Smooth muscle cell of the umbilical artery (primary cell): ENCODE data around the gene FITM2. TPM values are rescaled to one million over a fixed set of nuclear protein-coding genes. Genes with fewer than 3 reads are reported as not detected.

ENCODE experiments used
- total RNA-seq: library from RNA; depleted of rRNA; stranded (reverse); fragments of >200 nt; gene quantifications from 2 replicates; pipeline ENCODE4 v1.2.3, GENCODE V29; 2014

Gene FITM2
- total RNA-seq: 6.5 and 9.6 TPM in 2 replicates

GRCh38 chr20:44310664-44311639 is at the start of gene FITM2:
FITM2 (minus strand) TSS chr20:44311202; CDS start chr20:44311148, 54 bp downstream.

GRCh38 chr20:44355498-44356352 is 44.7 kb upstream of the FITM2 start, which contains the start of gene HNF4A:
HNF4A (plus strand) TSS chr20:44355699; CDS start chr20:44355805, 106 bp downstream.

GRCh38 chr20:44336725-44337380 is 25.9 kb upstream of the FITM2 start, which contains the start of gene R3HDML:
R3HDML (plus strand) TSS chr20:44337043; CDS start chr20:44337158, 115 bp downstream.

Other genes with a start within 250 kb of the FITM2 start
- gene JPH2, start 124.0 kb downstream of the FITM2 start, total RNA-seq: 2.0 and 10.4 TPM in 2 replicates
- gene OSER1, start 100.4 kb downstream of the FITM2 start, total RNA-seq: 29.3 and 40.1 TPM in 2 replicates
- gene GDAP1L1, start 63.9 kb downstream of the FITM2 start, total RNA-seq: not detected in 2 replicates
- not detected in 2 replicates for gene R3HDML, start 25.8 kb upstream of the FITM2 start, total RNA-seq
- gene HNF4A, start 44.5 kb upstream of the FITM2 start, total RNA-seq: not detected in 2 replicates
- gene TTPAL, start 164.7 kb upstream of the FITM2 start, total RNA-seq: 10.1 and 18.0 TPM in 2 replicates
- gene SERINC3, start 210.9 kb upstream of the FITM2 start, total RNA-seq: 74.9 and 90.9 TPM in 2 replicates